Lung (tissue), 12 donors: Measurements from ENCODE around the gene UXS1. TPM values are rescaled to one million over a fixed set of nuclear protein-coding genes. Genes with fewer than 3 reads are reported as not detected.

Experiments used
- ATAC-seq: fragments of 200-7000 bp; cut with Tn5 transposase; one replicate; pipeline ENCODE4 v1.9.1; 2020; ENCODE audit warnings: moderate number of reproducible peaks; ENCODE audit not compliant: insufficient read depth, low FRiP score
- DNase-seq, 3 donors: peaks; one replicate each; pipeline ENCODE4 v3.0.0-alpha.2; 2013 to 2017
- H3K27ac ChIP-seq, 2 donors: one replicate each; pipeline ENCODE4 v1.5.1; 2013; ENCODE audit warnings: mild to moderate bottlenecking in 2 of 2, moderate library complexity in 2 of 2, control low read depth in 1 of 2, inconsistent platforms in 1 of 2, low read depth in 1 of 2, low read length in 1 of 2
- H3K27me3 ChIP-seq, 3 donors: one replicate each; pipeline ENCODE4 v1.5.1; 2013; ENCODE audit warnings: low read length in 2 of 3; ENCODE audit not compliant: control insufficient read depth in 3 of 3, insufficient read depth in 3 of 3
- H3K36me3 ChIP-seq, 4 donors: one replicate each; pipeline ENCODE4 v1.5.1; 2013; ENCODE audit warnings: low read length in 4 of 4, mild to moderate bottlenecking in 1 of 4, moderate library complexity in 1 of 4; ENCODE audit not compliant: control insufficient read depth in 4 of 4, insufficient read depth in 4 of 4
- H3K4me1 ChIP-seq, 5 donors: one replicate each; pipeline ENCODE4 v1.5.1; 2013; ENCODE audit warnings: low read length in 5 of 5, mild to moderate bottlenecking in 2 of 5, moderate library complexity in 1 of 5; ENCODE audit not compliant: control insufficient read depth in 5 of 5, insufficient read depth in 5 of 5
- H3K4me3 ChIP-seq: one replicate; pipeline ENCODE4 v1.5.1; 2013; ENCODE audit warnings: mild to moderate bottlenecking, control low read depth, moderate library complexity
- H3K9ac ChIP-seq, 2 donors: one replicate each; pipeline ENCODE4 v1.5.1; 2013; ENCODE audit warnings: low read length in 2 of 2, control low read depth in 1 of 2; ENCODE audit not compliant: insufficient read depth in 1 of 2
- H3K9me3 ChIP-seq, 4 donors: one replicate each; pipeline ENCODE4 v1.5.1; 2013; ENCODE audit warnings: low read length in 3 of 4, mild to moderate bottlenecking in 1 of 4, moderate library complexity in 1 of 4; ENCODE audit not compliant: control insufficient read depth in 4 of 4, insufficient read depth in 3 of 4
- CTCF ChIP-seq: IDR thresholded peaks from 2 replicates; pipeline ENCODE4 v1.5.1; 2012; ENCODE audit warnings: mild to moderate bottlenecking; ENCODE audit errors: control extremely low read depth, extremely low read depth
- WGBS, 2 donors: extraction: QIAGEN DNeasy Blood & Tissue Kit; methylation state at CpG; one replicate each; pipeline ENCODE4 v1.1.7; 2013; 5-methylcytosine and 5-hydroxymethylcytosine counted together
- polyA plus RNA-seq, 2 donors: library from polyadenylated mRNA; stranded (reverse); fragments of 200-250 nt; gene quantifications; one replicate each; pipeline ENCODE4 v1.2.1, GENCODE V29; 2013
- total RNA-seq, 2 donors: library from RNA; depleted of rRNA in 1 of 2; stranded (reverse); fragments of >200 nt in 1 of 2; gene quantifications; one replicate each; pipeline ENCODE4 v1.2.1, GENCODE V29; 2014 to 2021
- donor health status: control.
- donor health status: control.
- donor health status: Bipolar disorder and iron deficiency.
- donor health status: healthy.
- donor health status: DM: yes; HTN: yes; CAD: no.

The UXS1 gene
- total and polyA plus RNA-seq, 4 donors: 24.6 to 96.5 (median 43.1) TPM

GRCh38 chr2:106174056-106174455 lies 20.0 kb downstream of the UXS1 start:
- Histone ChIP-seq H3K9ac (no peak overlapping the region), H3K36me3 (peaks cover 0 to 3% (median 0%) of the 10 kb centered on the region in 4 donors), H3K27me3 (no peaks in the 10 kb centered on the region), H3K27ac (peak overlapping the region in 1 of 2 donors; percentile 51), H3K4me3 (no peak overlapping the region), H3K4me1 (peaks cover 0 to 29% (median 14%) of the 10 kb centered on the region in 5 donors), H3K9me3 (no peaks in the 10 kb centered on the region)
- ATAC-seq: no peak
- no peak for DNase-seq
- 86 to 87% methylated on average over 7 of the region's 7 CpGs for whole genome bisulfite sequencing, 2 donors
- no peak for TF ChIP-seq CTCF

GRCh38 chr2:106172649-106173048 lies 21.5 kb downstream of the UXS1 start:
- peaks cover 0 to 29% (median 14%) of the 10 kb centered on the region in 5 donors for H3K4me1 ChIP-seq
- H3K4me3 ChIP-seq: no peak overlapping the region
- H3K36me3 ChIP-seq: peaks cover 0 to 2% (median 0%) of the 10 kb centered on the region in 4 donors
- DNase-seq (no peak), ATAC-seq (no peak)
- peak overlapping the region in 1 of 2 donors; percentile 11 for H3K27ac ChIP-seq
- no peaks in the 10 kb centered on the region for H3K9me3 ChIP-seq
- WGBS, 2 donors: 90 to 92% methylated on average over 2 of the region's 2 CpGs
- TF ChIP-seq CTCF: no peak
- H3K9ac ChIP-seq: no peak overlapping the region
- no peaks in the 10 kb centered on the region for H3K27me3 ChIP-seq

GRCh38 chr2:106168657-106169056 lies 25.4 kb downstream of the UXS1 start:
- ATAC-seq: no peak
- Histone ChIP-seq H3K36me3 (peaks cover 0 to 3% (median 1%) of the 10 kb centered on the region in 4 donors), H3K9me3 (no peaks in the 10 kb centered on the region), H3K27ac (no peak overlapping the region), H3K4me1 (peaks cover 0 to 7% (median 4%) of the 10 kb centered on the region in 5 donors), H3K27me3 (no peaks in the 10 kb centered on the region), H3K4me3 (no peak overlapping the region), H3K9ac (no peak overlapping the region)
- DNase-seq: no peak
- 57 to 60% methylated on average over 2 of the region's 2 CpGs for WGBS, 2 donors
- TF ChIP-seq CTCF: no peak

- peaks cover 0 to 7% (median 4%) of the 10 kb centered on the region in 5 donors for H3K4me1 ChIP-seq
- no peak overlapping the region for H3K9ac ChIP-seq
- ATAC-seq: no peak
- H3K36me3 ChIP-seq: peaks cover 0 to 14% (median 4%) of the 10 kb centered on the region in 4 donors
- no peaks in the 10 kb centered on the region for H3K27me3 ChIP-seq
- peak overlapping the region in 1 of 2 donors; percentile 26 for H3K27ac ChIP-seq
- no peak for TF ChIP-seq CTCF
- peaks cover 0 to 5% (median 0%) of the 10 kb centered on the region in 4 donors for H3K9me3 ChIP-seq
- 67 to 92% methylated on average over 5 of the region's 5 CpGs for whole genome bisulfite sequencing, 2 donors
- DNase-seq: no peak
- H3K4me3 ChIP-seq: no peak overlapping the region
Measured at GRCh38 chr2:106167067-106167466, 27.0 kb downstream of the UXS1 start.
